ENCODE data around the gene IL17B.

IL17B gene, protein sequence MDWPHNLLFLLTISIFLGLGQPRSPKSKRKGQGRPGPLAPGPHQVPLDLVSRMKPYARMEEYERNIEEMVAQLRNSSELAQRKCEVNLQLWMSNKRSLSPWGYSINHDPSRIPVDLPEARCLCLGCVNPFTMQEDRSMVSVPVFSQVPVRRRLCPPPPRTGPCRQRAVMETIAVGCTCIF

DNA sequence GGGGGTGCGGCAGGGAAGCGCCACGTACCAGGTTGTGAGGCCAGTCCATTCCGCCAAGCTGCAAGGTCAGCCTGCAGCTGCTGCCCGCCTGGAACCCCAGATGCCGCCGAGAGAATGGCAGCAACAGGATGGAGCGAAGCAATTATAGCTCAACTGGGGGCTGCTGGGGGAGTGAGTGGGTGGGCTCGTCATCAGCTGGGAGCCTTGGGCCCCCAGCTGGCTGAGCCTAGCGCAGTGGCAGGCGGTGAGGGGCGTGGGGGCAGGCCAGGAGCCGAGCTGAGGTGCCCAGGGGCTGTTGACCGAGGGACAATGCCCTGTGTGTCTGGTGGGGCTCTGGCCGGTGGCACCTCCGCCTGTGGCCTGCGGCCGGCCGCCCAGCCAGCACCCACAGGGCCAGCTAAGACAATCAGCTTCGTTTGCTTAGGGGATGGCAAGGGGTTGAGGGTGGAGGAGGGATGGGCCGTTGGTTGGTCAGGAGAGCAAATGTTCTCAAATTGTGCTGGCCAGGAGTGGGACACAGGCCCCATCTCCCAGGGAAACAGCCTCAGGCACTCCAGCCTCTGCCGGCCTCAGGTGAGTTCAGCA lies at the start of gene IL17B:
IL17B (minus strand) TSS at position 116 of the 585 bp plus-strand sequence; CDS start at position 49, 67 bp downstream.
- DNase-seq = no peak

DNA sequence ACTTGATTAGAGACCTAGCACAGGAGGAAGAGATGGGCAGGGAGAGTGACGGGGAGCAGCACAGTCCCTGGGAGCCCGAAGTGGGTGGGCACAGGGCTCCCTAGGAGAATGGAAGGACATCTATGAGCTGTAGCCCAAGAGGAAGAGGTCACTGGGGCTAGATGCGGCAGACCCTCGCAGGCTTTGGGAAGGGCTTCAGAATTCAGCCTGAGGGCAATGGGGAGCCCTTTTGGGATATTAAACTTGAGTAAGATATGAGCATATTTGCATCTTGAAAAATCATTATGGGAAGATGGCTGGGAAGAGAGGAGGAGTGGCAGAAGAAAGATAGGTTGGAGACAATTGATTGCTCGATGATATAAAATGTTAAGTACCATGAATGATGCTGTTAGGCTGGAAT lies 48.9 kb upstream of the IL17B start:
- no peak for DNase-seq

DNA sequence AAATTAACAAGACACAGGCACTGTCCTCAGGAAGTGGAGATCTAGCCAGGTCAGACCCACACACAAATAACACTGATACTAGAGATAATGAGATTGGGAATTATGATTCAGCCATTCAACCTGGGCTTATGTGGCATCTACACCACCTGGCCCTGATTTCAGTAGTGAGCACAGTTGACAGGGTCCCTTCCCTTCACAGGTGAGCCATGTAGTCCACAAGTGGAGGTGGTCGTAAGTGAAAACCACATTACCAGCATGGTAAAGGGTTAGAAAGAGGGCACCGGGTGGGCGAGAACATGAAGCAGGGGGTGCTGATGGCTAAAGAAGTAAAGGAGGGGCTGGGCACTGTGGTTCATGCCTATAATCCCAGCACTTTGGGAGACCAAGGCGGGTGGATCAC lies 48.3 kb upstream of the IL17B start:
- no peak for DNase-seq

DNA sequence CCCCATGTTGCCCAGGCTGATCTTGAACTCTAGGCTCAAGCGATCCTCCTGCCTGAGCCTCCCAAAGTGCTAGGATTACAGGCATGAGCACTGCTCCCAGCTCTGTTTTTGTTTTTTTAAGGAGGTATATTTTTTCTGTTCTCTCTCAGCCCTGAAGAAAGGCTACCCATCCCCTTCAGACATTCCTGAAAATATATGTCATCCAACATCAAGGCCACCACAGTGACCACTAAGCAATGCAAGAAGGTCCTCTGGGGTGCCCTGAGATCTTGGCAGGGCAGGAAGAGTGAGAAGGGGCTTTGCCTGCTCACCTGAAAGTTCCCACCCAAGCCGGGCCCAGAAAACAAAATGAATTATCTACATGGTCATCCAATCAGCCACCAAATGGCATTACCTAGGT lies 47.8 kb upstream of the IL17B start:
- no peak for DNase-seq

DNA sequence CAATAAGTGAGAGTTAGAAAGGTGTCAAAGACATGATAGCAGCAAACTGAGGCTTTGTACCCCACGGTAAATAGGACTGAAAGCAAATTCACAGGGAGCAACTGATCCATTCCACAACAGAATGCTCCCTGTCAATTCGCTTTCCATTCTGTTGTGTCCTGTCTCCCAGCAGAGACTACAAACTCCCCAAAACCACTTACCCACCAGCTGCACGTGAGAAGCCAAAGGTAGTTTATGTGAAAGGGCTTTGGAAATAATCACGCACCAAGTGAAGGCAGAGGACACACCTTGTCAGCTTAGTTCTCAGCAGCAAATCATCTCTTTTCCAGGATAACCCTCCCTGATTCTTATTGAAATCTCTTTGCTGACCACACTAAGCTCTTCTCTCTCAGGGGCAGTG lies 46.6 kb upstream of the IL17B start:
- DNase-seq = no peak

DNA sequence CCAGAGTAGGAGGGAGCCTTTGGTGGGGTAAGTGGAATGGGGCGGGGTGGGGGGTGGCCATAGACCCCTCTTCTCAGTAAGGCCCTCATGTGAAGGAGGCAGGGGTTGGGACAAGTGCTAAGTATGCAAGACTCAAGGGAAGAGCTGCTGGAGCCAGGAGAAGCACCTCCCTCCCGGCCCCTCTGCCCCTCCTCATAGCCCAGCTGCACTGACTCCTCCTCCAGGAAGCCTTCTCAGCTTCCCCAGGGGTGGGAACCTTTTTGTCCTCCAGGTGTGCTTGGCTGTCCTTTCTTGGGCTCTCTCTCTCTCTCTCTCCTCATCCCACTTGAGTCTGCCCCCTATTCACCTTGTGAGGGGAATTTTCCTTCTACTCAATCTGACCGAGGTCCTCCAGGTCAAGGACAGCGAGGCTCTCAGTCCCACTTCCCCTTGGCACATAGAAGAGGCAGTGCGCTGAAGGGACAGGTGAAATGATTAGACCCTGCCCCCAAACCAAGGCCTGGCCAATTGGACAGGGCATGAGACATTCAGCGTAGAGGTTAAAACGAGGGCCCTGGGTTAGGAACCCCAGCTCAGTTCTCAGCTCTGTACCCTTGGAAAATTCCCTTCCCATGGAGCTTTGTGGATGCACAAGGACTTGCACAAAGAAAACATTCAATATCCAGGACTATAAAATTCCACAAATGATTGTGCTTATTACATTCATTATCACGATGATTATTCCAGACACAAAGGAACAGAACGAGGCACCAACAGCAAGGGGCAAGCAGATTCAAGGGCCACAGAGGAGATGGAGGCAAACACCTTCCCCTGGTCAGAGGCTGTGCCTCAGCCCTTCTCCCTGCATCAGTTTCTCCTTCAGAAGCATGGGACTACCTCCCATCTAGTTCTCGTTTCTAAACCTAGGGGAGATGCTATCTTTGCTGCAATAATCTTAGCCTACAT lies 45.6 kb upstream of the IL17B start:
- DNase-seq = no peak

DNA sequence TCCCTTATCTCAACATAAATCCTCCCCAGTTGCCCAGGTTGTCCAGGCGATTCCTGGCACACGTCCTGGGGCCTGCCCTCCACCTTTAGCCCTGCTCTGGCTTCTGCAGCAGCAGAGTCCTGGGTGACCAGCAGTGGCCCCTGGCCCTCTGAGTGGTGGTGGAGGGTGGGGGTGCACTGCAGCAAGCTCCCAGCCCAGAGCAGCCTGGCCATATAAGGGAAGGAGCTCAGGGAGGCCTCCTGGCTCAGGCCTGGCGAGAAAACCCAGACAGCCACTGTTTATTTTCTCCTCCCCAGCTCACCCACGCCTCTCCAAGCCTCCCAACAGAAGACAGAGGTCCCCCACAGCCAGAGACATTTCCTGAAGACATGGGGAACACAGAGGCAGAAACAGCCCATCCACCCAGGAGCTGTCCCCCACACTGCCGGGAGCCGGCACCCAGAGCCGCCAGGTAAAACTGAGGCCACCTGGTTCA lies 44.7 kb upstream of the IL17B start:
- no peak for DNase-seq

DNA sequence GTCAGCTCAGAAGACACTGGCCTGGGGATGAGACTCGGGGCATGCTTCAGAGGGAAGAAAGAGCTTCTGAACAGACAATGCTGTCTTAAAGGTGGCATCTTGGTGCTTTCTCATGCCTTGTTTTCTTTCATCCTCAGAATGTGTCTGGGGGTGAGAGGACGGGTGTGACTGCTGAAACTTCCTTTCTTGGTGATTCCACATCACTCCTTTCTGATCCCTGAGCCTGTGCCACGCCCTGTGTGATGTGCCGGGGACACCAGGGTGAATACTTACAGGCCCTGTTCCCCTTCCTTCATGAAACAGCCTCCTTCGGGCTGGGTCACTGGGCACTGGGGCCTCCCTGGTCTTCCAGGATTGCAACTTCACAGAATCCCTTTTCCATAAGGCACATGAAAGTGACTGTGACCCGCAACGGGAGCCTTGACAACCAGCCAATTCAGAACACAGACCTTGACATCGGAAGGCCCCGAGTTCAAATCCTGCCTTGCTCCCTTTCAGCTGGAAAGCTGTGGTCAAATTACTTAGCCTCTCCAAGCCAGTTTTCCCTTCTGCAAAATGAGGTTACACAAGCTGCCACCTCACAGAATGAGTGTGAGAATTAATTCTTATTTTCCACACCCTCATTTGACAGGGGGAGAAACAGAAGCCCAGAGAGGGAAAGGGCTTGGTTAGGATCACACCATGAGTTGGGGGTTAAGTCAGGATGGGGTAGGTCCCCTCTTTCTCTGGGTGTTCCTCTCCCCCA lies 44.1 kb upstream of the IL17B start:
- DNase-seq = no peak

DNA sequence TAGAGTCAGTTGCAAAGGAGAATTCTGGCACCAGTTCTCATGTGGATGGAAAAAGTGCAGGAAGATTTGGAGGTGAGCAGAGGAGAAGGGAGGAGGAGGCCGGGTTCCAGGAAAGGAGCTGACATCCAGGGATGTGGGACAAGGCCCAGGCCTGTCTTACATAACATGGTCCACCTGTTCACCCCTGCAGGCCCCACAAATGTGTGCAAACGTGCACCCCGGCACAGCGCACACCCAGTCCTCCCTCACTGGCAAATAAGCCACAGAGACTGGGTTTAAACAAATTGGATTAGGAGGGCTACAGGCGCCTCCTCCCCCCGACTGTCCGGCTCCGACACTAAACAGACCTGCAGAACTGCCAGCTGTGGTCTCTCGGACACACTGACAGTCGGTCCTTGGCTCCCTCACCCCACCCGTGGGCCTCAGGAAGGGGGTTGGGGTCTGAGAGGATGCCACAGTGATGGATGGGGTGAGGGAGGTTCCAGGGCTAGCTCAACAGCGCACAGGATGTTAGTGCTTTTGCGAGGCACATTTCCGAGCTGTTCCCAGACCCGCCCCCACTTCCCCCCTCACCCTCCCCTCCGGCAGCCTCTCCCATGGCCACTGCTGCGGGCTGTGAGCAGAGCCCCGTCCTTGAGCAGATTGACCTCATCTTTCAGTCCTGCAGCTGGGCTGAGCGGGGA lies 43.4 kb upstream of the IL17B start:
- DNase-seq = no peak

DNA sequence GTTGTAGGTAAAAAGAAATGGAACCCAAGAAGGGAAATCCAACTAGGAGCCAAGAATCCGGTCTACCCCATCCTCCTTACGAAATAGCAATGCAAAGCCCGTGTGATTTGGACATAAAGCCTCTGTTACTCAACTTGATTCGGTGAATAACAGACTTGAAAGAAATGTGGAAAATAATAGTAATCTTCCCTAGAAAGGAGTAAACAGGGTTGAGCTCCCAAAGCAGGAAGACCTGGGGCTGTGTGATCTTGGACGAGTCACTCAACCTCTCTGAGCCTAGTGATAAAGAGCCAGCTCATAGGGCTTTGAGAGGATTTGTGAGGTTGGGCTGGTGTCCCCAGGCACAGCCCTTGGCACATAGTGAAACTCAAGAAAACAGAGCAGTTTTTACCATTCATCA lies 42.7 kb upstream of the IL17B start:
- no peak for DNase-seq

DNA sequence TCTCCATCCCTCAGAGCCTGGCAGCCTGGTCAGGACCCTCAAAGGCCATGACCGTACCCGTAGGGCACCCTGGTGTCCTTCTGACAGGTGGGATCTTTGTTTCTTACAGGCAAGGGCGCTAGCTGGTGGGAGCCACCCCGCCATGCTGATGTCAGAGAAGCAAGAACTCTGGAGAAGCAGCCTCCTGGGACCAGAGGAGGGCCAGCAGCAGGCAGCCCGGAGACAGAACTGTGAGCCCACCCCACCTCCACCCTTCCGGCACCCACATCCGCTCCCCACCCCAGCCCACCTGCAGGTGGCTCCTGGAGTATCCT lies 42.2 kb upstream of the IL17B start:
- no peak for DNase-seq

DNA sequence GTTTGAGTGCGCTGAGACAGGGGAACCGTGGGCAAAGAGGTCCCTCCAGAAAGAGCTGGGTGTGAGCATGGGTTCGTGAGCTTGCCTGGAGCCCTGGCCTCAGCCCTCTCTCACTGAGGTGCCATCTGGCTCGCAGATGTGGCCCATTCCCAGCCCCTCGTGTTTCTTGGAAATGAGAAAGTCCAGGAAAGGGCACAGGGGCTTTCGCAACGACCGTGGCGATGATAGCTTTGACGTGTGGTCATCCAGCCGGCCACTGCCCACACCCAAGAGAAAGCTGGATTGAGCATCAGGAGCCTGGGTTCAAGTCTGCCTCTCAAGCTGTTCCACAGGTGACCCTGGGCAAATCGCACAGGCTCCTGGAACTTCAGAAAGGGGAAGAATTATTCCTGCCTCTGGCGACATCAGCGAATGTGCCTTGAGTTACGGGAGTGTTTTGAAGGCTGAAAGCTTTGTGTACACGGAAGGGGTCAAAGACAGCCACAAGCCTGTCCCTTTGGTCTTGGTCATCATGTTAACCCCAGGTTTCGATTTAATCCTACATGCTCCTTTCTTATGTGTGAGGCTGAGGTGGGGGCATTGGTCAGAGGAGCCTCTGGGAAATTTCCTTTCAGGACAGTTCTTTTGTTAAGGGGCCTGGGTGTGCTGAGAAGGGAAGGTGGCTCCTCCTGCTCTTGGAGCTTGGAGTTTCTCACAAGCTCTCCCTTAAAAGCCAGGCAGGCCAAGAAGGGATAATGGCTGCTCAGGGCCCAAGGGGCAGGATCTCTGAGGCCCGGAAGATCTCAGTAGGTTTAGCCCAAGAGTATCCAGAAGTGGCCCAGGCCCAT lies 41.7 kb upstream of the IL17B start:
- DNase-seq = no peak

DNA sequence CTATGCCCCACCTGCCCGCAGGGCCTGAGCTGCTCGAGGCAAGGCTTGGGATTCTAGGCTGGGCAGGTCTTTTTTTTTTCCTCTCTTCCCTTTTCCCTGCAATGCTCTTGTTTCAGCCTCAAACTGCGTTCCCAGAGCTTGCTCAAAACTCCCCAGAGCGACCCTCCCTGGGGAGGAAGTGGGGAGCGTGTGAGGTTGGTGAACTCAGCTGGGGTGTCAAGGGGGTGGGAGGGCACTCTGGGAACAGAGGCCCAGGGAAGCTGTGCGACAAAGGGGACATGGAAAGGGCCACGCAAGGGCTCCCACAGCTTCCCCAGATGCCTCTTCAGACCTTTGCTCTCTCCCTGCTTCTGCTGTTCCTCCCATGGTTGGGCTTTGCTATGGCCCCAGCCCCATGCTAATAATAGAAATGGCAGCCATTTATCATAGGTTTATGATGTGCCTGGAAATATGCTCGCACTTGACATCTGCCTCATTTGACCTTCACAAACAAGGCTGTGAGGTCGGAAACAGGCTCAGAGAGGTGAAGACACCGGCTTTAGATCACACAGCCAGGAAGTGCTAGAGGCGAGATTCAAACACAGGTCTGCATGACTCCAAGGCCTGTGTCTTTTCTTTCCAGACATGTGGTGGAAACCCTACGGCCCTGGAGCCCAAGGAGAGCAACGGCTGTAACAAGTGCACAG lies 40.9 kb upstream of the IL17B start:
- DNase-seq = no peak

DNA sequence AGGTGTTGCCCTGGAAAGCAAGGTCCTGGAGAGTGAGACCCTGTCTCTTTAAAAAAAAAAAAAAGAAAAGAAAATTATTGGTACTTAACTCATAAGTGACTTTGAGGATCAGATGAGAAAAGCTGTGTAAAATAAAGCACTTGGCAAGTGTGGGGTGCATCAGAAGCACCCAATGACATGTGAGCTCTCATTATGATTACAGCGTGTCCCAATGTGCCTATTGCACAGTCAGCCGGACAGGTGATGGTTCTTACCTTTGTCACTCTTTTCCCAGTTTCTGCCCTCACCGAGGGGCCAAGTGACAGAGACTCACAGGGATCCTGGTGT lies 40.4 kb upstream of the IL17B start:
- no peak for DNase-seq

DNA sequence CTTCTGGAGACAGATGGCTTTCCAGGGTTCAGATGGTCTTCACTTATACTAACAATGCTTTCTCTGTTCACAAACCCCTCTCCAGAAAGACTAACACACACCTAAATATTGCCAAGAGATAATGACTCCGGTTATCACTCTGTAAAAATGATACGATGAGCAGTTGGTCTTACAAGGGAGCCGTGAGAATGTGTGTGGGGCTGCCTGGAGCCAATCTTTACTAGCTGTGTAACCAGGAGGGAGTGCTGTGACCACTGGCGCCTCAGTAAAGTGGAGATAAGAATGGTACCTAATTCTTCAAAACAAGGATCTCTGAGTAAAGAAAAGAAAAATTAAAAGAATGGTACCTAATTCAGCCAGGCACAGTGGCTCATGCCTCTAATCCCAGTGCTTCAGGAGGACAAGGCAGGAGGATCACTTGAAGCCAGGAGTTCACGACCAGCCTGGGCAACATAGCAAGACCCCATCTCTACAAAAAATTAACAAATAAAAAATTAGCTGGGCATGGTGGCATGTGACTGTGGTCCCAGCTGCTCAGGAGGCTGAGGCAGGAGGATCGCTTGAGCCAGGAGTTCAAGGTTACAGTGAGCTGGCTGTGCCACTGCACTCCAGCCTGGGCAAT lies 39.9 kb upstream of the IL17B start:
- no peak for DNase-seq

DNA sequence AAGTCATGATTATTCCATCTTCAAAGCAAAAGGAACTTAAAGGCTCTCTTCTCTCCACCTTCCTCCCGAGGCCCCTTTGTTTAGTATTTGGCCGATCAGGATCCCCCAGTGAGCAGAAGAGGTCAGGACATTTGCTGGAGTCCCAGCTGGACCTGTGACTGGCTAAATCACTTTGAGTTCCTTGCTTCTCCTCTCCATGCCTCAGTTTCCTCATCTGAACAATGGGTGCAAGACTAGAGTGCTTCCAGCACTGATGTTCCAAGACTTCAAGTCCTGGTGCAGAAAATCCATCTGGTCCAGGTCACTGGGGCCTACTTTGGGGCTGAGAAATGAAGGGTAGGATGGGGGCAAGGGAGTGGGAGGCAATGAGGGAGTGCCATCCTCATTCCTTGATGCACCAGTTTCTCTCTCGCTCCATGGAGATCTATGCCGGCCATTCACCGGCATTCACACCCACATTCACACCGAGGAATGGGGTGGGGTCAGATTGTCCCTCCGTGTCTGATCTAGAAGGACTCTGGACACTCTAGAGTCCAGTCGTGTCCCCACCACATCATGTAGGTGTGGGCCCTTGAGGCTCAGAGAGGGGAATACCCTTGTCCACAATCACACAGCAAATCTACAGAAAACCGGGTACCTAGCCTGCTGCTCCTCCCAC lies 38.7 kb upstream of the IL17B start:
- DNase-seq = no peak

DNA sequence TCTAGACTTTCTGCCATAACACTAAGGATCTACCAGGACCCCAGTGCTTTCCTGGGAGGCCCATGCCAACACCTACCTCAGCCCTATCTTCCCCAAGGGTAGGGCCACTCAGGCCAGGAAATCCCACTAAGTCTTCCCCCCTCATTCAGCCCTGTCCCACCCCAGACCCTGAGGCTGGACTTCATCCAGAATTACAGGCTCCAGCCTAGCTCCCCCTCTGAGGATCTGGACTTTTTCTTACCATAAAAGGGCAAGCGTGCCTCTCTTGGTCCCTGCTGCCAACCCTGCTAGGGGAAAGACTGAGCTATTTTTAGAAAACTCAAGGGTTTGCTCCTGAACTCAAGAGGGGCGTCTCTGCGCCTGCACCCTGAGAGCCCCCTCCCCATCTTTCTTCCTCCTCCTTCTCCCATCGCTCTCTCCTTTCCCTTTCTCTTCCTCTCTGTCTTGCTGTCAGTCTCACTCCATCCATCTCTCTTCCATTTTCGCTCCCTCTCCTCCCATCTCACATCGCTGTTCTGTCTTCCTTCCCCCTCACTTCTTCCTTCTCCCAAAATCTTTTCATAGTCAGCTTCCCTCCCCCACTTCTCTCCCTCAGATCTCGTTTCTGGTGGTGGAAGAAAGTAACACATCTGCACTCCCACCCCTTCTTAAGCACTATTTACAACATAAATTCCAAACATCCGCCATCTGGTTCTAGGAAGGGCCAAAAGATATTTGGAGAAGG lies 38.1 kb upstream of the IL17B start:
- no peak for DNase-seq

DNA sequence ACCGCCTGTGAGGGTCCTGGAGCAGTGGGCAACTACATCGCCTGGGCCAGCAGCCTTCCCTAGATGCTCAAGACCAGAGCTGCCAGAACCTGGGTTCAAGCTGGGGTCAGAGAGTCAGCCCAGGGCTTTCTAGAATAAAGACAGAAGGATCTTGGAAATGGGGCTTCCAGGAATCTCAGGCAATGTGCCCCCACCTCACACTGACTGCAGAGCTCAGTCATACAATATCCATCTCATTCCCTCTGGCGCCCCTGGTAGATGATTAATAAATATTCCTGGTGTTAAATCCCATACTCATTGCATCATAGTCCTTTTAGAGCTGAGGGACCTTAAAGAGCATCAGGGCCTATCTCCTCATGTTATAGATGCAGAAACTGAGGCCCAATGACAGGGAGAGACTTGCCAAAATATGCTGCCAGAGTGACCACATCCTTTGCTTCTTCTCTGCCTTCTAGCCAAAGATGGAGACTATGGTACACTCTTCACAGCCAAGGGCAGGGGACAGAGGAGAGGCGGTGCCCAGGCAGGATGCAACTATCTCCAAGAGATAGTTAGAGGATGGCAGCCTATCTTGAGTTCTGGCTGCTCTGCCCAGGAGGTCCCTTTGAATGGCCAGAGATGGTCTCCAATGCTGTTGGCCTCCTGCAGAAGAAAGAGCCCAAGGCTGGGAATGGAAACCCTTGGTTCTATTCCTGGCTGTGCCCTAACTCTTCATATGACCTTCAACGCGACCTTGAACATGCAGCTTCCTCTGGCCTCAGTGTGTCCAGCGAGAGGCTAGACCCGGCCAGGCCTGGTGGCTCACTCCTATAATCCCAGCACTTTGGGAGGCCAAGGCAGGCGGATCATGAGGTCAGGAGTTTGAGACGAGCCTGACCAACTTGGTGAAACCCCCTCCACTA lies 36.2 kb upstream of the IL17B start:
- no peak for DNase-seq
